SKM-1 treated with dmso at 0.1 percent for 144 hours (cell line): ENCODE results near the gene ARHGEF40.
"Not testable (repeated sequence)": the region's sequence is repeated elsewhere in the genome, so short reads cannot be mapped to it uniquely, and the experiment has no call there.

Source experiments
- DNase-seq: peaks from one replicate; lab custom pipeline; 2025; ENCODE audit not compliant: unreplicated experiment; lab: John Stamatoyannopoulos, UW

The ARHGEF40 gene

DNA sequence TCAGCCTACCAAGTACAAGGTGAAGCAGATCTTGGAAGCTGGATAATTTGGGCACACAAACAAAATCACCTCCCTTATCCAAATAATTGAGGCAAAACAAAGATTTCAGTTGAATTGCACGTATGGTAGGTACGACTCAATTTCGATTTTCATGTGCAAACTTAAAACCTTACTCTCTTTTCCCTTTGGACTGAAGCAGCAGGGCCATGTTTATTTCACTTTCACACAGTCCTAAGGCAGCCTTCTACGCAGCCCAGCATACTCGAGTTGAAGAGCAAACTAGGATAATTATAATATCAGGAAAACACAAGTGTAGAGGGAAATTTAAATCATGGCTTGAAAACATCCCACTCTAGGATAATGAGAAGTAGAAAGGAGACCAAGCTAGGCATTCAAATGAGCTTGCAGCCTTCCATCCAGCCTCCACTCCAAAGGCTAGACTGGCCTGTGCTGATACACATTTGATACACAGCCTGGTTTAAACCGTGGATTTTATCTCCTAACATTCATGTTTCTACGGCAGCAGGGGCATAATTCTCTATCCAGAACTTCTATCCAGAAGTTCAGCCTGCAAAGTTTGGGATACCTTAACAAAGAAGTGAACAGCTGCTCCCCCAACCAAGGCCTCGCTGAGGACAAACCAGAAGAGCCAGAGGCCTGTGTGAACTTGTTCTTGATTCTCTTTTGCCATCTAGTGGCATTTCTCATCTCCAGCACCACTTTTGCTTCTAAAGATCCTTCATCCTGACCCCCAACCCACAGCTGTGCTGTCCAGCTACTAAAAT lies 30.3 kb upstream of the ARHGEF40 start:
- peak; percentile 27 for DNase-seq

DNA sequence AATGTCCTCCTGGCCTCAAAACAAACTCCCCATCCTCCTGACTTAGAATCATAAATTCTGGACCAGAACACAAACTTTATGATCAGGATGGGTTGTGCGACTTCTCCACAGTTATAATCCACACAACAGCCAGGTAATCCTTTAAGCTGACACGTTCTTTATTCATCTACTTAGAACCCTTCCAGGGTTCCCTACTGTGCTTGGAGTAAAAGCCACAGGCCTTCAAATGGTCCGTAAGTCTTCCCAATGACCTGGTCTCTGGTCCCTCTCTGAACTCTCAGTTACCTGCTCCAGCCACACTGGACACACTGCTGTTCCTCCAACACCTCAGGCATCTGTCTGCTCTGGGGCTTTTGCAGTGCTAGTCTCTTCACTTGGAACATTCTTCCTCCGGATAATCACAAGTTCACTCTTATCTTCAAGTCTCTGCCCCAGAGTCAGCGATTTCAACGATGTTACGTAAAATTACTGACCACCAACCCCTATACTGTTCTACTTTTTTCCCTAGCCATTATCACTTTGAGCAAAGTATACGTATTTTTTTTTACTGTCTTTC lies 29.7 kb upstream of the ARHGEF40 start:
- no peak for DNase-seq

DNA sequence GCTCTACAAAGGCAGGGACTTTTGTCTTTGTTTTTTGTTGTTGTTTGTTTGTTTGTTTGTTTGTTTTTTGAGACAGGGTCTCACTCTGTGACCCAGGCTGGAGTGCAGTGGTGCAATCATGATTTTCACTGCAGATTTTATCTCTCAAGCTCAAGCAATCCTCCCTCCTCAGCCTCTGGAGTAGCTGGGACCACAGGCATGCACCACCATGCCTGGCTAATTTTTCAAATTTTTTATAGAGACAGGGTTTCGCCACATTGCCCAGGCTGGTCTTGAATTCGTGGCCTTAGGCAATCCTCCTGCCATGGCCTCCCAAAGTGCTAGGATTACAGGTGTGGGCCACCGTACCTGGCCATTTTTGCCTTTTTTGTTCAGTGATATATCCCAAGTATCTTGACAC lies 29.2 kb upstream of the ARHGEF40 start:
- DNase-seq = not testable (repeated sequence)

DNA sequence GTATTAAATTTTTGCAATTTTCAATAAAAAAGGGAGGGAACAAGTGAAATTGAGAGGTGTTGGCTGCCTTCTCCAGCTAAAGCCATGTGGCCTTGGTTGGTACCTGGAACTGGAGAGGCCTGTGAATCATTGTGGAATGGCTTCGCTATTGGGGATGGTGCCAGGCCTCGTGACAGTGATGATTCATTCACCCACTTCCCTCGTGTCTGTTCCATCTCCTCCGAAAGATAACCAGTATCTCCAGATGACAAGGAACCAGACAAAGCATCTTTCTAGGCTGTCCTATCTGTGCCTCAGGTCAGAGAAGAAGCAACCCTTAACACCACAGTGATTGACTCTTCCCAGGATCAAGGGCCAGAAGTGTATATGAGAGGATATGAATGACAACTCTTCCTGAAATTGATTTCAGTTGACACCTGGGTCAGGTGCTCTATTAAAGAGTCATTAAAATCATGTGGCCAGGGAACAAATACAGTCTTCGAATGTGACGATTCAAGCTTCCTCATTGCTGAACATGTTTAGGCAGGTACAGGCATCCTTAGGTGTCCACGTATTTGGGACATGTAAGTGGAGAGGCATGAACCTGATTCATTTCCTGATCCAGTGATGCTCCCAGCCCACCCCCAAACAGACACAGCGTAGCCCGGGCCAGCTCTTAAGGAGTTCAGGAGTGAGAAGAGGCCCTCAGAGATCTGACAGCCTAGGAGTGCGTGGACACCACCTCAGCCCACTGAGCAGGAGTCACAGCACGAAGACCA lies 28.2 kb upstream of the ARHGEF40 start, which contains the start of gene RNASE7:
RNASE7 (plus strand) TSS at position 687 of the 758 bp plus-strand sequence. CDS start 631 bp downstream, outside the sequence.
- DNase-seq = no peak

DNA sequence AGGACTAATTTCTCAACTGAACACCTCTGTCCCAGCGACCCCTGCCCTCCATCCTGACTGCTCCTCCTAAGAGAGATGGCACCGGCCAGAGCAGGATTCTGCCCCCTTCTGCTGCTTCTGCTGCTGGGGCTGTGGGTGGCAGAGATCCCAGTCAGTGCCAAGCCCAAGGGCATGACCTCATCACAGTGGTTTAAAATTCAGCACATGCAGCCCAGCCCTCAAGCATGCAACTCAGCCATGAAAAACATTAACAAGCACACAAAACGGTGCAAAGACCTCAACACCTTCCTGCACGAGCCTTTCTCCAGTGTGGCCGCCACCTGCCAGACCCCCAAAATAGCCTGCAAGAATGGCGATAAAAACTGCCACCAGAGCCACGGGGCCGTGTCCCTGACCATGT lies 27.2 kb upstream of the ARHGEF40 start:
- no peak for DNase-seq

DNA sequence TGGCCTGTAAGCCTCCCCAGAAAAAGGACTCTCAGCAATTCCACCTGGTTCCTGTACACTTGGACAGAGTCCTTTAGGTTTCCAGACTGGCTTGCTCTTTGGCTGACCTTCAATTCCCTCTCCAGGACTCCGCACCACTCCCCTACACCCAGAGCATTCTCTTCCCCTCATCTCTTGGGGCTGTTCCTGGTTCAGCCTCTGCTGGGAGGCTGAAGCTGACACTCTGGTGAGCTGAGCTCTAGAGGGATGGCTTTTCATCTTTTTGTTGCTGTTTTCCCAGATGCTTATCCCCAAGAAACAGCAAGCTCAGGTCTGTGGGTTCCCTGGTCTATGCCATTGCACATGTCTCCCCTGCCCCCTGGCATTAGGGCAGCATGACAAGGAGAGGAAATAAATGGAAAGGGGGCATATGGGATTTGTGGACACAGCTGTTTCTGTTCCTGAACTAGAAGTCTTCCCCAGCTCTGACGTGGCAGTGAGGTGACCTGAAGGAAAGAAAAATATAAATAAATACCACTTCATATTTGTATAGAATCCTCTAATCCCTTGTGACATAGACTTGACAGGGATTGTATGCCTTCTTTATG lies 26.6 kb upstream of the ARHGEF40 start:
- DNase-seq = no peak

DNA sequence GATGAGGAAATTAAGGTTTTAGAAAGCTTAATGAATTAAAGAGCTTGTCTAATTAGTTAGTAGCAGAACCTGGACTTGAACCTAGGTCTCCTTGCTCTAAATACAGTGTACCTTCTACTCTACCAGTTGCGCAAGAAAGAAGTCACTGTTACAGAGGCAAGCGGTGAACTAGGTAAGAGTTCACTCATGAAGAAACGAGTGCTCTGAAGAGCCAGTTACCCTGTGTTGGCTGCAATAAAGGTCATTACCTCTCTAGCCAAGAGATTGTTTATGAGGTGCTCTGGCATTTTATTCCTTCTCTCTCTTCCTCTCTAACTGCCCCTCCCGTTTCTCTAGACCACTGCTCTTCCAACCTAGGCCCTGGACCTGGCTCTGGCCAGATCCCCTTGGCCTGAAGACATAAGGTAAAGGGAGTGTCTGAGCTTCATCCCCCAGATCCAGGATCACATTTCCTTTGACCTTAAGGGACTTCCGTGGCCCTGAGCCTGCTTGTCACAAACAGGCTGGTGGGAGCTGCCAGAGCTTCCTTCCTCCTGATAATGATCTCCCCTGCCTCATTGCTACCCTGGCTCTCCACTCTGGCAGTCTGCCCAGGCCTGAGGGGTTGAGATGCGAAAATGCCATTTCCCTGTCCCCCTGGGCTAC lies 26.0 kb upstream of the ARHGEF40 start:
- DNase-seq = peak; percentile 39

DNA sequence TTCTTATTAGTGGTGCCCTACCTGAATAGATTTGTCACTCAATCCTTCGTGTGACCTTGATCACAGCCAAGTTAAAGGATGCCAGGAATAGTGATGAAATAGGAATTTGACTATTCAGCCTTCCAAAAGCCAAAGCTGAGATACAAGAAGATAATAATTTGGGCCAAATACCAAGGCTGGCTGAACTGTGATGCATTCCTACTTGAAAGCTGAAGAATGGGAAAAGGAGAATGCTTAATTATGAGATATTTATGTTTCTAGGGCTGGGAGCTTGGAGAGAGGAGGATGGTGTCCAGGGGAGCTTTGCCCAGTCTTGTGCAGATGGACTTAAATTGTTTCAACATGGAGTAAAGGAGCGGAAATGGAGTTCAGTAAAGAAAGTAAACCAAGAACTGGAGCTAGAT lies 22.7 kb upstream of the ARHGEF40 start:
- DNase-seq = no peak

DNA sequence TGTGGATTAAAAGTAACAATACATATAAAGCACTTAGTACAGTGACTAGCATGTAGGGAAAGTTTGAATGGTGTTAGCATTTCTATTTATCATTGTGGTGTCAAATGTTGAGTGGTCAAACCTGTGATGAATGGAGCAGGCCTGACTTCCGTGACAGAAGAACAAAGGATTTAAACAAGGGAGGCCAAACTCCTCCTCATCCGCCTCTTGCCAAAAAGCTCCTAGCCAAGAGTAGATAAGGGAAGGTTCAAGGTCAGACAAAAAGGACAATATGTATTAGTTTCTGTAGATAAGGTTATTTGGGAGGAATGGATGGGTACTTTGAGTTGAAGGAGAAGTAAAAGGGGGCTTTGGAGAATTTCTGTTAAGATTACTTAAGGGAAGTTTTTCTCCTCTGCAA lies 21.5 kb upstream of the ARHGEF40 start:
- DNase-seq = no peak

DNA sequence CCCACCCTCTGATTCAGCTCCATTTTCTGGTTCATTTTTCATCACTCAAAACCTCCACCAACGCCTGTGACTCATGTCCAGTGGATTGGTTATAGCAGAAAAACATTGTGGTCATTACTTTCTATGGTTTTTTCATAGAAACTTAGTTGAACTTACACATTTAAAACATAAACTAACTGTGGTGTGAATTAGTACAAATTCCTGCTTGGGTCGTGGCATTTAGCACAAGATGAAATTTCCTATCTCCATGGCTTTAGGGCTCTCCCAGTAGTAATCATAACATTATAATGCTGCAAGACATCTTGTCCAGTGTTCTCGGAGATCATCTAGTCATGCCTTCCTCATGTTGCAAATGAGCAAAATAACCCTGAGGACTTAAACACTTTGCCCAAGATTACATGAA lies 20.8 kb upstream of the ARHGEF40 start:
- no peak for DNase-seq

DNA sequence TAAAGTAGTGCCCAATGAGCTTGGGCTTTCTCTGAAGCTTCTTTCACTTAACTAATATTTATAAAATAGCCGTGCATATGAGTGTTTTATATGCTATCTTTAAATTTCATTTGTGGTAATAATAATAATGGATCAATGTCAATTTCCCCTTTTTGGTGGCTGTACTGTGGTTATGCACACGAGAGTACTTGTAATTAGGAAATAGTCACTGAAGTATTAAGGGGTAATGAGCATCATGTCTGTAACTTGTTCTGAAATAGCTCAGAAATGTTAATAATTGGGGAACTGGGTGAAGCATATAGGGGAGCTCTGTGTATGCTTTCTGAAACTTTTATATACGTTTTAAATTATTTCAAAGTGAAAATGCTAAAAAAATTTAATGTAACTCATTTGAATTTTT lies 19.5 kb upstream of the ARHGEF40 start:
- no peak for DNase-seq

DNA sequence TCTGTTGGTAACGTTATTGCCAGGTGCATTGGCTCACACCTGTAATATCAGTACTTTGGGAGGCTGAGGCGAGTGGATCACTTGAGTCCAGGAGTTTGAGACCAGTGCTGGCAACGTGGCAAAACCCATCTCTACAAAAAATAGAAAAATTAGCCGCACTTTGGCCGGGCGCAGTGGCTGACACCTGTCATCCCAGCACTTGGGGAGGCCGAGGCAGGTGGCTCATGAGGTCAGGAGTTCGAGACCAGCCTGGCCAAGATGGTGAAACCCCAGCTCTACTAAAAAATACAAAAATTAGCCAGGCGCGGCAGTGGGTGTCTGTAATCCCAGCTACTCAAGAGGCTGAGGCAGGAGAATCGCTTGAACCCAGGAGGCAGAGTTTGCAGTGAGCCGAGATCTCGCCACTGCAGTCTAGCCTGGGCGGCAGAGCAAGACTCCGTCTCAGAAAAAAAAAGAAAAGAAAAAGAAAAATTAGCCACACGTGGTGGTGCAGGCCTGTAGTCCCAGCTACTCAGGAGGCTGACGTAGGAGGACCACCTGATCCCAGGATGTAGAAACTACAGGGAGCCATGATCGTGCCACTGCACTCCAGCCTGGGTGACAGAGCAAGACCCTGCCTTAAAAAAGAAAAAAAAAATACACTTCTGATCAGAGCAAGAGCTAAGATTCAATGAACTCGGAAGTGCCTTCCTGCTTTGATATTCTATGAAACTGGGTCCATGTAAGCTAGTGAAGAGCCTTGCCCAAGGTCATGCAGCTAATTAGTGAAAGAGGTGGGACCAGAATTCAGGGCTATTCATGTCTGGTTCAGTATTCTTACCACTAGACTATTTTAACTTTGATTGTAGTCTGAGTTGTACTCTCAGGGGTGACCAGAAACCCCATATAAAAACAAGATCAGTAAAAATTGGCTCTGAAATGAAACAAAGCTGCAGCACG lies 16.7 kb upstream of the ARHGEF40 start:
- no peak for DNase-seq

DNA sequence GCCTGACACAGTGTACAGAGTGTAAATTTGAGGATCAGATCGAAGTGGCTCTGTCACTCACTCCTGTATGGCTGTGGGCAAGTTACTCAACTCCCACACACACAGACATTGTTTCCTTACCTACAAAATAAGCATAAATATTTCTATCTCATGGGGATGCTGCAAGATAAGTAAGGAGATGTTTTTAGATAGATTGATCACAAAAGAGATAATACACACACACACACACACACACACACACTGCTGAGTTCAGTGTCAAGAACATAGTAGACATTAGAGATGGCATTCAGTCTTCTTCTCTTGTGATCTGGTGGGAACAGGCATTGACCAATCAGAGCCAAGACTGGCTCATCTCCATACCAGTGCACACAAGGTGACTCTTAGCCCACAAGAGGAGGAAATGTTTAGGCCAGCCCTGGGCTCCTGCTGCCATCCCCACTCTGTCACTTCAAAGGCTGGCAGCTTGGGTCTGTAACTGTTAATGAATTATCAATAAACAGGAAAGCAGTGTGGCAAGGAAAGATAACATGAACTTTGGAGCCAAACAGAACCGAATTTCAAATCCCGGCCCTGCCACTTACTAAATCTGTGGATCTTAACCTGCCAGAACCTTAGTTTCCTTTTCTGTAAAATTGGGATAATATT lies 15.9 kb upstream of the ARHGEF40 start:
- no peak for DNase-seq

DNA sequence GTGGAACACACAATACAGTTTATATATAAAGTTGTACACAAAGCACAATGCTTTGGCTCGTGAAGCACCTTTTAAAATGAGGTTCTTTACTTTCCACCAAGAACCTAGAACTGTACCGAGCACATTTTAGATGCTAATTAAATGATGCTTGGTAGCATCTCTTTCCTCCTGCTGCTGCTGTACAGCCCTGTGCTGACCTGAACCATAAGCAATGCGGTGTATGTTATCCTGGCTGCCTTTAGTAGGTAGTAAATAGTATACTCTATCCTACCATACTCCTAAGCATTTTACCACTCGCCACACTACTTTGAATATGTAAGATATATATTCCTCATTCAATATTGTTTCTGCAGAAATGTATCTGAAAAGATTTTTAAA lies 15.3 kb upstream of the ARHGEF40 start:
- DNase-seq = no peak

DNA sequence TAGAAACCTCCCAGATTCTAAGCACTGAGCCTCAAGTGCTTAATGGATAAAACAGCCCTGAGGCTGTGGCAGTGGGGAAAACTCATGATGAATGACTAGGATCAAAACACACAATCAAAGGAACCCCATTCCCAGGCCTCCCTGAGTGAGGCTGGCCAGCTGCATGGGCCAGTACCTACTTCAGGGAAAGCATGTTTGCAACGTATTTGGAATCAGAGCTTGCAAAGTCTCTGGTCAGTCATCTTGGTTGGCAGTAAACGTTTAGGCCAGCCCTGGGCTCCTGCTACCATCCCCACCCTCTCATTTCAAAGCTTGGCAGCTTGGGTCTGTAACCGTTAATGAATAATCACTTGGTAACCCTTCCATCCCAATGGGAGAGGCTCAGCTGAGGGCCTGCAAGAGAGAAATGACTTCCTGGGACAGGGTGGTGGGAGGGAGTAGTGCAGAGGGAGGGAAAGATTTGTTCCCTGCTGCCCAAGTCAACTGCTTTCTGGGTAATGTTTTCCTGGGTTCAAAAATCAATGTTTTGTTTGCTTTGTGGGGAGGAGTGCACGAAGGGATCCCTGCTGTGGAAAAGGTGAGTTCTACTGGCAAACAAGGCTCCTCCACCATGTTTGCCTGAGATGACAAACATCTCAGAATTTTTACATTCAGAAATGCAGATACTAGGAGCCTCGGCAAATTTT lies 14.5 kb upstream of the ARHGEF40 start:
- DNase-seq = no peak

DNA sequence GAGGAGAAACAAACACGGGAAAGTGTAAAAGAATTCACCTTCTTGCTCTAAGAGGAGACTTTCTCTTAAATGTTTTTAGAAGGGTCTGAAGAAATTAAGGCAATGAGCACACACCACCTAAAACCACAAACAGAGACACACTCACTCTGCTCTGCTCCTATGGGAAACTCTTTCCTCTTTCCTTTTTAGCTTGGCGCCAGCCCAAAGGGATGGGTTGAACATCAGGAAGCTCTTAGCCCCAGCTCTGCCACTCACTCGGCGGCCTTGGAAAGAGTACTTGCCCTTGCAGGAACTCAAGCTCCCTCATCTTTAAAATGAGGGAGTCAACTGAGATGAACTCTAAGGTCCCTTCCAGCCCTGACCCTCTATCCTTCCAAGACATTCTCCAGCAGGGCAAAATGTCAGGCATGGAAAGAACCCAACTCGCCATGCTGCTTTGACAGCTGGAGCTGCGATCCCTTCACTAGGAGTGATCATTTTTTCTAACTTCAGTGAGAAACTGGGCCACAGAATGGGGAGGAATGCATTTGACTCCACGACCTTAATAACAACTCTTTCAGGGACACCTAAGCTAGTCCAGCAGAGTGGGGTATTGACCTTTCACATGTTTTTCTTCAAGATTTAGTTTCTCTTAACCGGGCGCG lies 13.5 kb upstream of the ARHGEF40 start:
- DNase-seq = no peak

DNA sequence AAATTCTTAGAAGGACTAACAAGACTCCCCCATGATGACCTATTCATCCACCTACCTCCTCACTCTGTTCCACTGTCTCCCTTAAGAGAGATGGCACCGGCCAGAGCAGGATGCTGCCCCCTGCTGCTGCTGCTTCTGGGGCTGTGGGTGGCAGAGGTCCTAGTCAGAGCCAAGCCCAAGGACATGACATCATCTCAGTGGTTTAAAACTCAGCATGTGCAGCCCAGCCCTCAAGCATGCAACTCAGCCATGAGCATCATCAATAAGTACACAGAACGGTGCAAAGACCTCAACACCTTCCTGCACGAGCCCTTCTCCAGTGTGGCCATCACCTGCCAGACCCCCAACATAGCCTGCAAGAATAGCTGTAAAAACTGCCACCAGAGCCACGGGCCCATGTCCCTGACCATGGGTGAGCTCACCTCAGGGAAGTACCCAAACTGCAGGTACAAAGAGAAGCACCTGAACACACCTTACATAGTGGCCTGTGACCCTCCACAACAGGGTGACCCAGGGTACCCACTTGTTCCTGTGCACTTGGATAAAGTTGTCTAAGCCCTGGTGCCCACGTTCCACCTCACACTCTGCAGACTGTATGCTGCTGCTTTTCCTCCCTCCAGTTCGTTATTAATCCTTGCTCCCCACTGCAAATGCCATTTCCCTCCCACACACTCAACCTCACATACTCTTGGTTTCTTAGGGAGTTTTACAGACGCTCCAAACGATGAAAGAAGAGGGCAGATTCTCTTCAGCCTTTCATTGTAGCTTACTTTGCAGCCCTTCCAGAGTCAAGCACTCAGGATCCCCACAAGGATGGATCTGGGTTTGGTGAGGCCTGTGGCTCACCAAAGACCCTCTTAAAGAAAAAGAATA lies 12.1 kb upstream of the ARHGEF40 start, which contains the start of gene RNASE8:
RNASE8 (plus strand) TSS at position 20 of the 873 bp plus-strand sequence; CDS start at position 91, 71 bp downstream.
- DNase-seq = no peak
